HG02571 (cell line): ENCODE results near the gene ZNF667.

Experiments used
- ATAC-seq: cut with Tn5 transposase; IDR thresholded peaks from one replicate; pipeline ENCODE4 v1.9.1; 2021; ENCODE audit warnings: mild to moderate bottlenecking, moderate library complexity; ENCODE audit not compliant: unreplicated experiment

ZNF667 gene

DNA sequence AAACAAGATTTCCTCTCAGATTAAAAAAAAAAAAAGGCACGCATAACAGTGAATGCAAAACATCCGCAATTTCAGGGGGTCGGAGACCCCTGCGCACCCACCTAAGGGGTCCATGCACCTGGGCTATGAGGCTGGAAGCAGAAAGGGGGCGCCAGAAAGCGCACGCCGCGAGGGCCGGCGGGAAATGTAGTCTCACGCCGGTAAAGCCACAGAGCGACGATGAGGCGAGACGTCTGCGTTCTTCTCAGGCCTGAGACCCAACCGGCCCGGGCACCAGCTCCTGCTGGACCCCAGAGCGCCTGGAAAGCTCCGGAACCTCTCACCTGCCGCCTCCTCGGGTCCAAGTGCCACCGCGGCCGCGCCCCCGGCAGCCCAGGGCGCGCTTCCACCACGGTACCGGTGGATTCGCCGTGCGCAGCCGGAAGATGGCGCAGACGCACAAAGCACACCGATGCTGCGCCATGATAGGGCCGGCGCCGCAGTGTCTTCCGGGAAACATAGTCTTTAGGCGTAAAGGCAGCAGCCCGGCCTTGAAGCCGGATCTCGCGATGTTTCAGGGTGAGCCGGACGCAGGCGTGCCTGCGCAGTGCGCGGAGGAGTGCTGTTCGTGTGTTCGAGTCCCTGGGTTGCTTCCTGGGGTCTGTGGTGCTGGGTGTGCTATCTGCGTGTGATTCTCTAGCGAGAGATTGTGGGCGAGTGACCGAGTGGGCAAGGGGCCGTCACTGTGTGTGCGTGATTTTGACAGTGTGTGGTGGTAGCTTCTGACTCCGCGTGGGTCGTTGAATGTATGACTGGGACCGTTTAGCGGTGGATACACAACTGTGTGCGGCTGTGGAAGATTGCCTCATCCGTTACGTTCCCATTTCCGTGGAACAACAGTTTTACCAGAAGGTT, 83.8 kb downstream of the ZNF667 start, which contains the start of gene ZNF582:
Gene ZNF582, minus strand, starts transcription at position 416 of the 894 bp plus-strand sequence. CDS start 1,782 bp downstream, outside the sequence.
- peak; percentile 89 for ATAC-seq
